GM12801 (cell line): ENCODE measurements around the gene MMEL1.

ENCODE experiments used
- TF ChIP-seq, protein P1 (sequence below): IDR thresholded peaks from one replicate; pipeline ENCODE4 v1.5.1; 2011; ENCODE audit warnings: control low read depth; ENCODE audit not compliant: insufficient read length; ENCODE audit errors: extremely low read depth

Gene MMEL1, protein sequence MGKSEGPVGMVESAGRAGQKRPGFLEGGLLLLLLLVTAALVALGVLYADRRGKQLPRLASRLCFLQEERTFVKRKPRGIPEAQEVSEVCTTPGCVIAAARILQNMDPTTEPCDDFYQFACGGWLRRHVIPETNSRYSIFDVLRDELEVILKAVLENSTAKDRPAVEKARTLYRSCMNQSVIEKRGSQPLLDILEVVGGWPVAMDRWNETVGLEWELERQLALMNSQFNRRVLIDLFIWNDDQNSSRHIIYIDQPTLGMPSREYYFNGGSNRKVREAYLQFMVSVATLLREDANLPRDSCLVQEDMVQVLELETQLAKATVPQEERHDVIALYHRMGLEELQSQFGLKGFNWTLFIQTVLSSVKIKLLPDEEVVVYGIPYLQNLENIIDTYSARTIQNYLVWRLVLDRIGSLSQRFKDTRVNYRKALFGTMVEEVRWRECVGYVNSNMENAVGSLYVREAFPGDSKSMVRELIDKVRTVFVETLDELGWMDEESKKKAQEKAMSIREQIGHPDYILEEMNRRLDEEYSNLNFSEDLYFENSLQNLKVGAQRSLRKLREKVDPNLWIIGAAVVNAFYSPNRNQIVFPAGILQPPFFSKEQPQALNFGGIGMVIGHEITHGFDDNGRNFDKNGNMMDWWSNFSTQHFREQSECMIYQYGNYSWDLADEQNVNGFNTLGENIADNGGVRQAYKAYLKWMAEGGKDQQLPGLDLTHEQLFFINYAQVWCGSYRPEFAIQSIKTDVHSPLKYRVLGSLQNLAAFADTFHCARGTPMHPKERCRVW

DNA sequence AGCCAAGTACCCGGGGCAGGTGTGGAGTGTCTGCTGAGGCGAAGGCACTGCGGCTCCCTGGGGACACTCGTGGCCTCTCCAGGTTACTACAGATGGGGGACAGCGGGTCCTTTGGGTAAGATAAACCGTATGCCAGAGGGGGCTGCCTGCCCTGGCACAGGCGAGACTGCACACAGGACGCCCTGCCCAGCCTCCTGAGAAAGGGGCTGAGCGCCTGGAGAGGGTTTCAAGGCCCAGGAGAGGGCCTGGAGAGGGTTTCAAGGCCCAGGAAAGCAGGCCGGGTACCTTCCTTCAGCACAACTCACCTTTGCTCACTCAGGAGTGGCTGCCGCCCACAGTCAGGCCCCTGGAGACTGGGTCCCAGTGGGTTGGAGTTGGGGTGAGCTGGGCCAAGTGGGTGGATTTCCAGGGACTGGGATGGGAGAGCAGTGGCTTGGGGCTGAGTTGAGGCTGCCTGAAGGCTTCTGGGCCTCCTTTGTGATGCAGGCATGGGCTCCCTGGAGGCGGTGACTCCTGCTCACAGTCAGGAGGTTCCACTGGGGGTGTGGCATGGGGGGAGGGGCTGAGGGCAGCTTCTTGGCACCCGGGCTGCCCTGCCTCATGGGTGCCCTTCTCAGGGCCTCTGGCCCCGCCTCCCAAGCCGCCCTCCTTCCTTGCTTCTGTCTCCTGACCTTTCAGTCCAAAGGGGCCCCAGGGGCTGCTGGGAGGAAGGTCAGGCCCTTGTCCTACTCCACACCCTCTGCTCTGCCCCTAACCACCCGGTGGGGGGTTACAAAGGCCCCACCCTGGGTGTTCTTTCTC is at the start of gene MMEL1:
Gene MMEL1, minus strand, starts transcription at position 456 of the 801 bp plus-strand sequence. CDS start 3,532 bp downstream, outside the sequence.
- TF ChIP-seq, protein P1, sequence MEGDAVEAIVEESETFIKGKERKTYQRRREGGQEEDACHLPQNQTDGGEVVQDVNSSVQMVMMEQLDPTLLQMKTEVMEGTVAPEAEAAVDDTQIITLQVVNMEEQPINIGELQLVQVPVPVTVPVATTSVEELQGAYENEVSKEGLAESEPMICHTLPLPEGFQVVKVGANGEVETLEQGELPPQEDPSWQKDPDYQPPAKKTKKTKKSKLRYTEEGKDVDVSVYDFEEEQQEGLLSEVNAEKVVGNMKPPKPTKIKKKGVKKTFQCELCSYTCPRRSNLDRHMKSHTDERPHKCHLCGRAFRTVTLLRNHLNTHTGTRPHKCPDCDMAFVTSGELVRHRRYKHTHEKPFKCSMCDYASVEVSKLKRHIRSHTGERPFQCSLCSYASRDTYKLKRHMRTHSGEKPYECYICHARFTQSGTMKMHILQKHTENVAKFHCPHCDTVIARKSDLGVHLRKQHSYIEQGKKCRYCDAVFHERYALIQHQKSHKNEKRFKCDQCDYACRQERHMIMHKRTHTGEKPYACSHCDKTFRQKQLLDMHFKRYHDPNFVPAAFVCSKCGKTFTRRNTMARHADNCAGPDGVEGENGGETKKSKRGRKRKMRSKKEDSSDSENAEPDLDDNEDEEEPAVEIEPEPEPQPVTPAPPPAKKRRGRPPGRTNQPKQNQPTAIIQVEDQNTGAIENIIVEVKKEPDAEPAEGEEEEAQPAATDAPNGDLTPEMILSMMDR, result no peak

DNA sequence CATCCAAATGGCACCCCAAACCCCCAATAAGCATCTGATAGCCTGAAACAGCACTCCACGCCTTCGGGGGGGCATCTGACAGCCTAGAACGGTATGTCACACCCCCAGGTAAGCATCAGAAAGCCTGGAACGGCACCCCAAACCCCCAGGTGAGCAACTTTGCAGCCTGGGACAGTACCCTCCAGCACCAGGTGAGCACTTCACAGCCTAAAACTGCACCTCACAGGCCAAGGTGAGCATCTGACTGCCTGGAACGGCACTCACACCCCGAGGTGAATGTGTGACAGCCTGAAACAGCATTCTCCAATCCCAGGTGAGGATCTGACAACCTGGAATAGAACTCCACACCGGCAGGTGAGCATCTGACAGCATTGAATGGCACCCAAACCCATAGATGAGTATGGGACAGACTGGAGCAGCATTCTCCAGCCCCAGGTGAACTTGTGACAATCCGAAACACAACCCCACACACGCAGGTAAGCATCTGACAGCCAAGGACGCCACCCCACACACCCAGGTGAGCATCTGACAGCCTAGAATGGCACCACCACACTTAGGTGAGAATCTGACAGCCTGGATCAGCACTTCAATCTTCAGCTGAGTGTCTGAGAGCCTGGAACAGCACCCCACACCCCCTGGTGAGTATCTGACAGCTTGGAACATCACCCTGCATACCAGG is 18.3 kb upstream of the MMEL1 start:
- TF ChIP-seq, protein P1, result no peak

DNA sequence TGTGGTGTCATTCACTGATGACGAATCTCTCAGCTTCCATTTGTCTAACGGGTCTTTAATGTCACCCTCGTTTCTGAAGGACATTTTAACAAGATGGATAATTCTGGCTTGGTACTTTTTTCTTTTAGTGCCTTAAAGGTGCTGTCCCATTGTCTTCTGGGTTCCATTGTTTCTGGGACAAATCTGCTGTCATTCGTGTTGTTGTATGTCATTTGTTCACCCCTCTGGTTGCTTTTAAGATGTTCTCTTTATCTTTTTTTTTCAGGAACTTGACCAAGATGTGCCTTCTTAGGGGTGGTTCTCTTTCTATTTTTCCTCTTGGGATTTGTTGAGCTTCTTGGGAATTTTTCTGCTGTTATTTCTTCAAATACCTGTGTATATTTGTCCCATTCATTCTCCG is 14.0 kb upstream of the MMEL1 start:
- TF ChIP-seq, protein P1, result no peak

DNA sequence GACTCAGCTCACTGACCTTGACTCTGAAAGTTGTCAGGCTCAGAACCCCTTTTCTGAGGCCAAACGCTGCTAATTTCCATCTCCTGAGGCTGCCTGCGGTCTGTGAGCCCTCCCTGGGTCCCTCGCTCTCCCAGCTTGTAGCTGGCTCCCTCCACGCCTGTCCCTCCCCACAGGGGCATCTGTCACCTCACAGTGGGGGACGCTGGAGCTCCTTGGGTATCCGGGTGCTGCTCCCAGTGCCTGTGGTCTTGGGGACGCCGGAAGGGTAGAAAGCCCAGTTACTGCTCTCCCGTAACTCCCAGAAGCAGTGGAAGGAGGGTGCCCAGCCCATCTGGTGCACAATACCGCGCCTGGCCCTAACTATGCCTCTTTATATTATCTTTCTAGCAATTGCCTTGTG is 13.0 kb upstream of the MMEL1 start:
- TF ChIP-seq, protein P1, result no peak

DNA sequence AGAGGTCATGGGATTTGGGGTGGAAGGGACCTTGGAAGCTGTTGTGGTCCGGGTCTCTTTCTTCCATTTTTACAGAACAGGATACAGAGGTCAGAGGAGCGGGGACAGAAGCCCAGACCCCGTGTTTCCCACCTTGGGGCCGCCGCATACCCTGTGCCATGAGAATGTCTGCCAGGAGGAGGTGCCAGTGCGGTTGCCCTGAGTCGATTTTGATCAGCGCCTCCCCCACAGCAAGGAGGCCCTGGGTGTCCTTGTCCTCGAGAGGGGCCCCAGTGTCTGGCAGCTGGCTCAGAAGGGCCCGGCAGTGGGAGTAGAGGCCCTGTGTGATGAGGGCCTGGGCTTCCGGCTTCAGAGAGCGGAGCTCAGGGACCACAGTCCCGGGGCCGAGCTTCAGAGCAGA is 12.3 kb upstream of the MMEL1 start:
- TF ChIP-seq, protein P1, result no peak

DNA sequence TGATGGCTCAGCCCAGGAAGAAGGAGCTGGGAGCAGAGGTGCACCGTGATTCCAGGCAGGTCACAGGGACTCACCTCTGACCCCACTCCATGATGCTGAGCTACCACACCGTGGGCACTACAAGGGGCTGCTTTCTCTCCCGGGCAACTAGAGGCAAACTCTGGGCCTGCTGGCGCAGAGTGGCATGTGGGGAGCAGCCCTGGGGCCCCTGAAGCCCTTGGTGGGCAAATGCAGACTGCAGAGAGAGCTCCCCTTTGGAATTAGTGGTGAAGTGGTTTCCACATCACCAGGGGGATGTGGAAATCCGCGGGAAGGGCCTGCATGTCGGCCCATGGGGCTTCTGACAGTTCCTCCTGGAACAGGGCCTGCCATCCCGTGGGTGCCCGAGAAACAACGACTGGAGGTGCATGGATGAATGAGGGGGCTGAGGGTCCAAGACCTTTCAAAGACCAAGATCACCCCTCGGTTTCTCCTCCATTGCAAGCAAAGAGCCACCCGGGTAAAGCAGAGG is 11.8 kb upstream of the MMEL1 start:
- TF ChIP-seq, protein P1, result no peak
